Psoas muscle (tissue), 8 donors: ENCODE data around the gene GUF1. TPM values are rescaled to one million over a fixed set of nuclear protein-coding genes. Genes with fewer than 3 reads are reported as not detected.

ENCODE experiments used
- ATAC-seq, 4 donors: fragments of 200-7000 bp; cut with Tn5 transposase; one replicate each; pipeline ENCODE4 v1.9.1; 2020; ENCODE audit warnings: moderate library complexity in 3 of 4, mild to moderate bottlenecking in 2 of 4
- DNase-seq, 2 donors: peaks; one replicate each; pipeline ENCODE4 v3.0.0-alpha.2; 2020
- H3K27ac ChIP-seq: fragments of 200-600 bp; one replicate; pipeline ENCODE4 v1.8.0; 2022
- H3K27me3 ChIP-seq, 3 donors: fragments of 200-600 bp in 1 of 3; one replicate each; pipeline versions ENCODE4 v1.6.1 to v1.8.0; 2013 to 2022; ENCODE audit warnings: low read length in 2 of 3, mild to moderate bottlenecking in 2 of 3, moderate library complexity in 1 of 3; ENCODE audit not compliant: insufficient read depth in 3 of 3
- H3K36me3 ChIP-seq, 2 donors: fragments of 200-600 bp in 1 of 2; one replicate each; pipeline versions ENCODE4 v1.6.1 to v1.8.0; 2013 to 2022; ENCODE audit warnings: low read depth in 1 of 2, mild to moderate bottlenecking in 1 of 2, moderate library complexity in 1 of 2; ENCODE audit not compliant: insufficient read depth in 1 of 2
- H3K4me1 ChIP-seq: fragments of 200-600 bp; one replicate; pipeline ENCODE4 v1.8.0; 2022
- H3K4me3 ChIP-seq: fragments of 200-600 bp; one replicate; pipeline ENCODE4 v1.8.0; 2022; ENCODE audit warnings: mild to moderate bottlenecking
- H3K9me3 ChIP-seq: fragments of 200-600 bp; one replicate; pipeline ENCODE4 v1.8.0; 2022
- WGBS, 3 donors: extraction: QIAGEN DNeasy Blood & Tissue Kit; methylation state at CpG; one replicate each; pipeline versions ENCODE4 v1.1.6 to v1.1.7; 2013; 5-methylcytosine and 5-hydroxymethylcytosine counted together
- intact Hi-C, 2 donors: fragments of 100-400 bp; cut with DNase I; formaldehyde crosslinking; loops; one replicate each; pipeline versions ENCODE4 v1.11.0 to v1.14.2; 2022
- polyA plus RNA-seq, 3 donors: library from polyadenylated mRNA; stranded (reverse); fragments of 200-250 nt; gene quantifications; one replicate each; pipeline ENCODE4 v1.2.3, GENCODE V29; 2013
- total RNA-seq, 4 donors: library from RNA; stranded (reverse); fragmentation: NEBNext Ultra II Directional in 2 of 4; extraction: Animal tissue kit (Norgen Biotek cat#: 25700) in 2 of 4; gene quantifications; one replicate each; pipeline versions ENCODE4 v1.2.1 to v1.2.4, GENCODE V29; 2021 to 2023
- TF ChIP-seq, protein P1 (sequence below): fragments of 200-600 bp; IDR thresholded peaks from one replicate; pipeline ENCODE4 v1.8.0; 2022; ENCODE audit warnings: antibody characterized with exemption
- donor health status: healthy with polysubstance abuse.
- donor health status: DM: no; HTN: no; CAD: no; lungs with moderate emphysema.
- donor health status: Bipolar disorder and iron deficiency.
- donor health status: healthy.
- donor health status: DM: yes; HTN: yes; CAD: no.
- donor health status: DM: no; HTN: no; CAD: no.
- donor health status: DM: no; HTN: no; CAD: no.
- donor health status: DM: yes; HTN: yes; CAD: no.

Gene GUF1
- total and polyA plus RNA-seq, 7 donors: 17.6 to 39.8 (median 25.8) TPM

DNA sequence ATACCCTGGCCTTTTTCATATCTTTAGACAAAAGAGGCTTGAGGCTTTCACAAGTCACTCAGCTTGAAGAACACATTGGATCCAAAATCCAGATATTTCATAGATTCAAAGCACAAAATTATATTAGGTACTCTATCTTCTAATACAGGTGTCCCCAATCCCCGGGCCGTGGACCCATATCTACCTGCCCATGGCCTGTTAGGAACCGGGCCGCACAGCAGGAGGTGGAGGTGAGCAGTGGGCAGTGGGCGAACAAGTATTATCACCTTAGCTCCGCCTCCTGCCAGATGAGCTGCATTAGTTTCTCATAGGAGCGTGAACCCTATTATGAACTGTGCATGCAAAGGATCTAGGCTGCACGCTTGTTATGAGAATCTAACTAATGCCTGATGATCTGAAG lies 45.5 kb upstream of the GUF1 start:
- H3K4me1 ChIP-seq: no peaks in the 10 kb centered on the region
- peaks cover 0 to 33% of the 10 kb centered on the region in 2 donors for H3K36me3 ChIP-seq
- intact Hi-C loops: loop anchor here in 1 of 2 donors (5.0 kb wide), 1 partner anchor 185 kb away; the partner anchor contains the start of gene KCTD8
- no peaks in the 10 kb centered on the region for H3K27me3 ChIP-seq
- ATAC-seq (no peak), DNase-seq (no peak)
- WGBS, 3 donors: 87 to 89% (median 88%) methylated on average over 8 of the region's 8 CpGs
- H3K9me3 ChIP-seq: no peaks in the 10 kb centered on the region
- H3K4me3 ChIP-seq: no peak overlapping the region
- TF ChIP-seq, protein P1, sequence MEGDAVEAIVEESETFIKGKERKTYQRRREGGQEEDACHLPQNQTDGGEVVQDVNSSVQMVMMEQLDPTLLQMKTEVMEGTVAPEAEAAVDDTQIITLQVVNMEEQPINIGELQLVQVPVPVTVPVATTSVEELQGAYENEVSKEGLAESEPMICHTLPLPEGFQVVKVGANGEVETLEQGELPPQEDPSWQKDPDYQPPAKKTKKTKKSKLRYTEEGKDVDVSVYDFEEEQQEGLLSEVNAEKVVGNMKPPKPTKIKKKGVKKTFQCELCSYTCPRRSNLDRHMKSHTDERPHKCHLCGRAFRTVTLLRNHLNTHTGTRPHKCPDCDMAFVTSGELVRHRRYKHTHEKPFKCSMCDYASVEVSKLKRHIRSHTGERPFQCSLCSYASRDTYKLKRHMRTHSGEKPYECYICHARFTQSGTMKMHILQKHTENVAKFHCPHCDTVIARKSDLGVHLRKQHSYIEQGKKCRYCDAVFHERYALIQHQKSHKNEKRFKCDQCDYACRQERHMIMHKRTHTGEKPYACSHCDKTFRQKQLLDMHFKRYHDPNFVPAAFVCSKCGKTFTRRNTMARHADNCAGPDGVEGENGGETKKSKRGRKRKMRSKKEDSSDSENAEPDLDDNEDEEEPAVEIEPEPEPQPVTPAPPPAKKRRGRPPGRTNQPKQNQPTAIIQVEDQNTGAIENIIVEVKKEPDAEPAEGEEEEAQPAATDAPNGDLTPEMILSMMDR: no peak
- no peak overlapping the region for H3K27ac ChIP-seq

DNA sequence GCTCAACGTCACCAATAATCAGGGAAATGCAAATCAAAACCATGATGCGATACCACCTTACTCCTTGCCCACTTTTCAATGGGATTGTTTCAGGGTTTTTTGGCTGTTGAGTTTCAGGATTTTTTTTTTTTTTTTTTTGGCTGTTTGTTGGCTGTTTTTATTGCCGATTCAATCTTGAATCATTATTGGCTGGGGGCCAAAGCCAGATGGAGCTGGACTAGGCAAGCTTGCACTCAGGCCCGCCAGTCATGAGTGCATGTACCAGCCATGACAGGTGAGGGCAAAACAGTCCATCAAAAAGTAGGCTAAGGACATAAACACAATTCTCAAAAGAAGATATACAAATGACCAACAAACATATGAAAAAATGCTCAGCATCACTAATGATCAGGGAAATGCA lies 40.1 kb upstream of the GUF1 start:
- Histone ChIP-seq H3K4me1 (no peaks in the 10 kb centered on the region), H3K9me3 (peaks cover 4% of the 10 kb centered on the region), H3K27ac (no peak overlapping the region), H3K36me3 (peaks cover 0 to 33% of the 10 kb centered on the region in 2 donors), H3K4me3 (no peak overlapping the region), H3K27me3 (no peaks in the 10 kb centered on the region)
- intact Hi-C loops: no loop called here
- WGBS, 3 donors: 67 to 75% (median 72%) methylated on average over 4 of the region's 4 CpGs
- DNase-seq: no peak
- TF ChIP-seq, protein P1: no peak
- no peak for ATAC-seq

DNA sequence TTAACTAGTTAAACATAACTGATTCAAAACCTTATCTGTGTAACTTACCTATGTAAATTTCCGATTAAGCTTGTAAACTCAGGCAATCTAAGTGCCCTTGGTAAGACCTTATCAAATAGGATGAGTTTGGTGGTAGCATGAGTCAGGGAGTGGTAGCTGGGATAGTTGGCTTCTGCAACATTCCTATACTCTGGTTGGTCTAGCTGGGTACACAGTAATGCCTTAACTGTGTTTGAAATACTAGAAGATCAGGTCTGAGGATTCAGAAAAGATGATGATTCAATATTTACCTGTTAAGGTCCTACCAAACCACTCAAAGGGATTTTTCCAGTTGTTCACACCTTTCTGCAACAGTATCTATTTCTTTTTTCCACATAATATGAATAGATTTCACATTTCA lies 32.1 kb upstream of the GUF1 start:
- ATAC-seq (peak in 1 of 4 donors; percentile 30), DNase-seq (no peak)
- Histone ChIP-seq H3K4me1 (peaks cover 9% of the 10 kb centered on the region), H3K4me3 (no peak overlapping the region), H3K27me3 (no peaks in the 10 kb centered on the region), H3K9me3 (peaks cover 15% of the 10 kb centered on the region), H3K36me3 (peaks cover 0 to 20% of the 10 kb centered on the region in 2 donors), H3K27ac (no peak overlapping the region)
- TF ChIP-seq, protein P1: no peak
- 86 to 96% (median 92%) methylated on average over 1 of the region's 1 CpG for WGBS, 3 donors
- intact Hi-C loops: no loop called here

DNA sequence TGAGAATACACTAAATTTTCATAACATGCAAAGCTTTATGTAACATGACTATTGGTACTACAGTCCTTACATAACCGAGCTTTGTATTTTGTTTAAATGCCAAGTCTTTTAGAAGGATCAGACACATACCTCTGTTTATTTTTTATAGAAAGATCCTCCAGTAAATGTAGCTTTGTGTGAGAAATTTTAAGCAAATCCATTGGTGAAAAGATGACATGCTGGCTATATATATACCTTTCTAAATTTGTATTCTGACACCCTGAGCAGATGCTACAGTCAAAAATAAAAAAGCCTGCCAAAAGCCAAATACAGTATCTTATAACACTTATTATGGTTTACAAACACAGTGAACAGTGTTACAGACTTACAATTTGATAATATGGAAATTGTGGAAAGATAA lies 26.8 kb upstream of the GUF1 start, which contains the start of gene YIPF7:
Gene YIPF7, minus strand, starts transcription at position 201 of the 400 bp plus-strand sequence. CDS start 1,525 bp downstream, outside the sequence.
- DNase-seq (no peak), ATAC-seq (peak in 3 of 4 donors; percentile 87 to 97 (median 88))
- 18 to 27% (median 26%) methylated on average over 1 of the region's 1 CpG for WGBS, 3 donors
- peaks cover 0 to 8% of the 10 kb centered on the region in 2 donors for H3K36me3 ChIP-seq
- H3K4me3 ChIP-seq: peak within 1 kb of the TSS; percentile 61
- H3K27ac ChIP-seq: peak within 1 kb of the TSS; percentile 90
- TF ChIP-seq, protein P1: no peak
- intact Hi-C loops: no loop called here
- H3K9me3 ChIP-seq: no peaks in the 10 kb centered on the region
- H3K4me1 ChIP-seq: peaks cover 15% of the 10 kb centered on the region
- no peaks in the 10 kb centered on the region for H3K27me3 ChIP-seq

DNA sequence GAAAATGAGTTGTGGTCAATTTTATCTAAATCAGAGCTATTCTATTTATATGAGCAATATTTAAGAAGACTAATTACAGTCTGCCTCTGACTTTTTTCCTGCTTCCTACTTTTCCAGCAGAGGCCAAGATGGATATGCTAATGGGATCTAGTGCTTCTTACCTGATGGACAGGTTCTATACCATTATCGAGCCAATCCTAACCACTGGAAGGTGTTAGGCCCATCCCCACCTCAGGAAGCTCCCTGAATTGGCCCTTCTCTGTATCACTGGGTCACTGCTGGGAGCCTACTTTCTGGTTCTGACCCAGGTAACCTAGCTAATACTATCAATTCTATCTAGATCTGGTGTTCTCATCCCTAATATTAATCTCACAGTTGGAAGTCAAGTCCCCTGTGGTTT lies 26.2 kb upstream of the GUF1 start:
- no peaks in the 10 kb centered on the region for H3K9me3 ChIP-seq
- ATAC-seq: peak in 3 of 4 donors; percentile 14 to 29 (median 19)
- DNase-seq: no peak
- no peak overlapping the region for H3K4me3 ChIP-seq
- peaks cover 0 to 5% of the 10 kb centered on the region in 2 donors for H3K36me3 ChIP-seq
- TF ChIP-seq, protein P1: no peak
- no peaks in the 10 kb centered on the region for H3K27me3 ChIP-seq
- 81 to 90% (median 87%) methylated on average over 1 of the region's 1 CpG for WGBS, 3 donors
- peak overlapping the region; percentile 90 for H3K27ac ChIP-seq
- intact Hi-C loops: no loop called here
- peaks cover 15% of the 10 kb centered on the region for H3K4me1 ChIP-seq
